Measurements from ENCODE around the gene ECM2.

The ECM2 gene

DNA sequence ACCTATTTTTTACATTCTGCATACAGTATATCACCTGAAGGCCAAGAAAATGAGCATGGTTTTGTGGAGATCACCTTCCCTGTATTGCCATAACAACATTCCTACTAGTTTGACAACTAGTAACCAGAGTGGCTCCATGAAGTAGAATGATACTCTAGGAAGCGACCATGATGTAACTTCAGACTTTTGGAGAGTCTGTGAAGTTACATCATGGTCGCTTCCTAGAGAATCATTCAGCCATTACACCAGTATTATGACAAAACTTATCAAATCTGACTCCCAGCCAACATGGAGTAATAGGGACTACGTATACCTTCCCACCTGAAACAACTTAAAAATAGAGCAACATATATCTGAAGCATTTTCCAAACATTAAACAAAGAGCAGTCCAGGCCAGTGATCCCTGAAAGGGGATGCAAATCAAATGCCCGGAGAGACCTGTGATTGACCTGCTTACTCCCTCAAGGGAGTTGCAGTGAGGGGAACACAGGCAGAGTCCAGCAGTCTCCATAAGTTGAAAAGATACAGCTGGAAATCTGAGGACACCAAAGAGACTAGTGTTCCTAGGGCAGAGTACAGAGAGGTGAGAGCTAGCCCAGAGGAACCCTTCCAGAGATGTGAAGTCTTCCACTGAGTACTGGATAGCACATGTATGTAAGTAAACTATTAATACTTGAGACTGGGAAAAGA, 7.8 kb downstream of the ECM2 start:
- DNase-seq (ENCODE audit: low read depth) = no peak
- no peak overlapping the region for H3K4me3 ChIP-seq (ENCODE audit: low read depth, low read length)
- TF ChIP-seq, protein P1, sequence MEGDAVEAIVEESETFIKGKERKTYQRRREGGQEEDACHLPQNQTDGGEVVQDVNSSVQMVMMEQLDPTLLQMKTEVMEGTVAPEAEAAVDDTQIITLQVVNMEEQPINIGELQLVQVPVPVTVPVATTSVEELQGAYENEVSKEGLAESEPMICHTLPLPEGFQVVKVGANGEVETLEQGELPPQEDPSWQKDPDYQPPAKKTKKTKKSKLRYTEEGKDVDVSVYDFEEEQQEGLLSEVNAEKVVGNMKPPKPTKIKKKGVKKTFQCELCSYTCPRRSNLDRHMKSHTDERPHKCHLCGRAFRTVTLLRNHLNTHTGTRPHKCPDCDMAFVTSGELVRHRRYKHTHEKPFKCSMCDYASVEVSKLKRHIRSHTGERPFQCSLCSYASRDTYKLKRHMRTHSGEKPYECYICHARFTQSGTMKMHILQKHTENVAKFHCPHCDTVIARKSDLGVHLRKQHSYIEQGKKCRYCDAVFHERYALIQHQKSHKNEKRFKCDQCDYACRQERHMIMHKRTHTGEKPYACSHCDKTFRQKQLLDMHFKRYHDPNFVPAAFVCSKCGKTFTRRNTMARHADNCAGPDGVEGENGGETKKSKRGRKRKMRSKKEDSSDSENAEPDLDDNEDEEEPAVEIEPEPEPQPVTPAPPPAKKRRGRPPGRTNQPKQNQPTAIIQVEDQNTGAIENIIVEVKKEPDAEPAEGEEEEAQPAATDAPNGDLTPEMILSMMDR (IDR thresholded peaks at IDR 0.05; ENCODE audit: low read depth, low read length, missing control alignments) = no peak

DNA sequence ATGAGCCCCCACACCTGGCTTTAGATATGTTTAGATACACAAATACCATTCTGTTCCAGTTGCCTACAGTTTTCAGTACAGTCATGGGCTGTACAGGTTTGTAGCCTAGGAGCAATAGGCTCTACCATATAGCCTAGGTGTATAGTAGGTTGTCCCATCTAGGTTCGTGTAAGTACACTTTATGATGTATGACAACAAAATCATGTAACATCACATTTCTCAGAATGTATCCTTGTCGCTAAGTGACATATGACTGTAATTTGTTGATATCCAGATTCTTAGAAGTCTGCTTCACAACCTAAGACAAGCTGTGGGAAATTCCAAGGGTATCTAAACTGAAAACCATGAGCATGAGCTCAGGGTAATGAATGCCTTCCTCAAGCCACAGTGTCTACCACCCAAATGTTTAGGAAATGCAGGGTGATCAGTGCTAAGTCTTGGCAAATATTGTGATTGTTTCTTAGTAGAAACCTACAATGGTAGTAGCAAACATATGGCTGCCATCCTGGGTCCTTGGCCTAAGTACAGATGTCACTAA, 8.4 kb downstream of the ECM2 start:
- TF ChIP-seq, protein P1 (IDR thresholded peaks at IDR 0.05; ENCODE audit: low read depth, low read length, missing control alignments) = no peak
- no peak overlapping the region for H3K4me3 ChIP-seq (ENCODE audit: low read depth, low read length)
- DNase-seq (ENCODE audit: low read depth) = no peak

DNA sequence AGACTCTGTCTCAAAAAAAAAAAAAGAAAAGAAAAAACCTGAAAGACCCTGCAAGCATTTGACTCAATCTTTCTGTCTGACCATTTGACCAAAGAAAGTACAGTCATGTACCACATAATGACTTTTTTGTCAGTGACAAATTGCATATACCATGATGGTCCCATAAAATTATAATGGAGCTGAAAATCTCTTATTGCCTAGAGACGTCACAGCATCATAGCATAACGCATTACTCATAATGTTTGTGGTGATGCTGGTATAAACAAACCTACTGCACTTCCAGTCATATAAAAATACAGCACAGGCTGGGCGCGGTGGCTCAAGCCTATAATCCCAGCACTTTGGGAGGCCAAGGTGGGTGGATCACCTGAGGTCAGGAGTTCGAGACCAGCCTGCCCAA, 10.5 kb downstream of the ECM2 start:
- H3K4me3 ChIP-seq (ENCODE audit: low read depth, low read length) = no peak overlapping the region
- TF ChIP-seq, protein P1 (IDR thresholded peaks at IDR 0.05; ENCODE audit: low read depth, low read length, missing control alignments) = no peak
- no peak for DNase-seq (ENCODE audit: low read depth)

DNA sequence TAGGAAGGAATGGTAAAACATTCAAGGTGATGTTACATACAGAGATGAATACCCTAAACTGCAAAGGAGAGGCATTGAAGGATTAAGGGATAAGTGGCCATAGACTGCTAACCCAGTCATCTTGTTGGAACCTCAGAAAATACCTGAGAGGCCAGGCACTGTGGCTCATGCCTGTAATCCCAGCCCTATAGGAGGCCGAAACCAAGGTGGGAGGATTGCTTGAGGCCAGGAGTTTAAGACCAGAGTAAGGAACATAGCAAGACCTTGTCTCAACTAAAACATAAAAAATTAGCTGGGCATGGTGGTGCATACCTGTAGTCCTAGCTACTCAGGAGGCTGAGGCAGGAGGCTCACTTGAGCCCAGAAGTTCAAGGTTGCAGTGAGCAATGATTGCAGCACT, 10.9 kb downstream of the ECM2 start:
- TF ChIP-seq, protein P1 (IDR thresholded peaks at IDR 0.05; ENCODE audit: low read depth, low read length, missing control alignments) = no peak
- no peak for DNase-seq (ENCODE audit: low read depth)
- H3K4me3 ChIP-seq (ENCODE audit: low read depth, low read length) = no peak overlapping the region

DNA sequence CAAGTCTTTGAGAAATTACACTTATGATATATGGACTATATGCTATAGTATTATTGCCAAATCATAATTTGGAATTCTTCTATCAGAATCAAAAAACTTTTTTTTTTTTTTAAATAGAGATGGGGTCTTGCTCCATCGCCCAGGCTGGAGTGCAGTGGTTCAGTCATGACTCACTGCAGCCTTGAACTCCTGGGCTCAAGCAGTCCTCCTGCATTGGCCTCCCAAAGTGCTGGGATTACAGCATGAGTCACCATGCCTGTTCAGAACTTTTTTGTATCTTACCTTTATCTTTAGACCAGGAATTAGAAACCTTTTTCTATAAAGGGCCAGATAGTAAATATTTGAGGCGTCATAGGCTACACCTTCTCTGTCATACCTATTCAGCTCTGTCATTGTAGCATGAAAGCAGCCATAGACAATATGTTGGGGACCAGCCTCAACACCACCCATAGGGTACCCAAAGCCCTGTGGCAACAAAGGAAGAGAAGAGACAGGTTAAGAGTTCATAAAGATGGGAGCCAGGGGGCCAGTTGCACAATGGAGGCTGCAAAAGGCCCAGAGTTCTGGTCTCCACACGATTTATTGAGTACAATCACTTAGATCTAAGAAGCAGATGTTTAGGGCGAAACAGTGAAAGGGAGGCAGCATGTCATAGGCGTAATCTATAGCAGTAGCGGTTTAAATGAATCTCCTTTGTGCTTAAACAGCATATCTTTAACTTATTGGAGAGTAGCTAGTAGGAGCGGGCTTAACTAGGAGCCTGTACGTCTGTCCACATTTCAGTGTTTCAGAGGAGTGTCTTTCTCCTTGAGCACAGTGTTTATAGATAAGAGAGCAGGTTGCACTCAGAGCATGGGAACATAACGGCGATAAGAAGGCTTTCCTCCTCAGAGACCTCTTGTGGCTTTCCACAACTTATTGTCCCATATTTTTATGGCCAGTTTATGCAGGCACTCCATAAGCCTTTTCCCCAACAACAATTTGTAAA, 12.5 kb downstream of the ECM2 start:
- DNase-seq (ENCODE audit: low read depth) = no peak
- H3K4me3 ChIP-seq (ENCODE audit: low read depth, low read length) = no peak overlapping the region
- TF ChIP-seq, protein P1 (IDR thresholded peaks at IDR 0.05; ENCODE audit: low read depth, low read length, missing control alignments) = no peak

DNA sequence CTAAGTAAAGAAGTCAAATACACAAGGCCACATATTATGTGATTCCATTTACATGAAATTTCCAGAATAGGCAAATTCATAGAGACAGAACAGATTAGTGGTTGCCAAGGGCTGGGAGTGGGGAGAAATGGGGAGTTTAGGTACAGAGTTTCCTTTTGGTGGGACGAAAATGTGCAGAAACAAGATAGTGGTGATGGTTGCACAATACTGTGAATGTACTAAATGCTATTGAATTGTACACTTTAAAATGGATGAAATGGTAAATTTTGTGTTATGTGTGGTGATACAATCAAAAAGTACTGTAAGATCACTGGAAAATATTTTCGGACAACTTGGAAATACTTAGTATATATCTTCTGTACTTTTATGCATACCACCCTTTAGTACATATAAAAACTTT, 15.0 kb downstream of the ECM2 start:
- no peak overlapping the region for H3K4me3 ChIP-seq (ENCODE audit: low read depth, low read length)
- TF ChIP-seq, protein P1 (IDR thresholded peaks at IDR 0.05; ENCODE audit: low read depth, low read length, missing control alignments) = no peak
- DNase-seq (ENCODE audit: low read depth) = no peak

Measured in GM12864 (cell line).